ENCODE data around the gene CDC42BPG.

The CDC42BPG gene

GRCh38 chr11:64844330-64845128, at the start of gene CDC42BPG:
CDC42BPG (minus strand) TSS chr11:64844653; CDS start chr11:64844569, 84 bp downstream.
- in situ Hi-C loops (cut with HindIII; ENCODE audit: low sequenced_read_pairs): no loop called here

DNA sequence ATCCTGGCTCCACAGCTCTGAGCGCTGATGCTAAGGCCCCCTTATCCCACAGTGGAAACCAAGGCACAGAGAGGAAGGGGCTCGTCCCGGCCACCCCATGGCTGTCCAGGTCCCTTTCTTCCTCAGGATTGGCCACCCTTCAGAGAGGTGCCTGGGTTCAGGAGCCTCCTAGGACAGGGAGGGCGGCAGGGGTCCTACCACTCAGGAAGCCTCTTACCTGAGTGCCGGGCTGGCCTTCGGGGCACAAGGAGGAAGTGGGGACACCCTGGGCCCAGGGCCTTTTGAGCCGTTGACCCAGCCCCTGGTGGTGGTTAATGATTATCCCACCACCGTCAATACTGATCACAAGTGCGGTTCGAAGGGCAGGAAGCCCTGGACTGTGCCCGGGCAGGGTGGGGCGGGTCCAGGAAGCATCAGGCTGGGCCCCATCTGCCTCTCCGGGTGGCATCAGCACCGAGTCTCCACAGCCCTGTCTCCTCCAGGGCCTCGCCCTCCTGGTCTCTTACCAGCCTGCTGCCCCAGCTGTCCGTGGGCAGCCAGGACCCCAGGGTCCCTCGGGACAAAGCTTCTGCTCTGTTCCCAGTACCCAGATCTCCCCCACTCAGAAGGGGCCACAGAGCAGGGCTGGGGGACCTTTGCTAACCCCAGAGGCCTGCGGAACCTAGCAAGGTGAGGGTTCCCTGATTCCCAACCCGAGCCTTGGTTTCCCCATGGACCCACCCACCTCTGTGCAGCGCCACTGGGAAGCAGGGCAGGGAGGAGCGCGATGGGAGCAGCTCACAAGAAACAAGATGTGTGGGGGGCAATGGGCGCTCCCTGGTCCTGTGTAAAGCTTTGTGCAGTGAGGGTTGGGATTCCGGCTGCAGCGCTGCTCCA, 49.0 kb upstream of the CDC42BPG start:
- in situ Hi-C loops (cut with HindIII; ENCODE audit: low sequenced_read_pairs): loop anchor here (5.0 kb wide), 1 partner anchor 41 kb away; no protein-coding TSS in a partner anchor

- in situ Hi-C loops (cut with HindIII; ENCODE audit: low sequenced_read_pairs): loop anchor here (5.0 kb wide), 1 partner anchor 41 kb away; no protein-coding TSS in a partner anchor
These were observed 48.4 kb upstream of the CDC42BPG start for GRCh38 chr11:64892838-64893193.

DNA sequence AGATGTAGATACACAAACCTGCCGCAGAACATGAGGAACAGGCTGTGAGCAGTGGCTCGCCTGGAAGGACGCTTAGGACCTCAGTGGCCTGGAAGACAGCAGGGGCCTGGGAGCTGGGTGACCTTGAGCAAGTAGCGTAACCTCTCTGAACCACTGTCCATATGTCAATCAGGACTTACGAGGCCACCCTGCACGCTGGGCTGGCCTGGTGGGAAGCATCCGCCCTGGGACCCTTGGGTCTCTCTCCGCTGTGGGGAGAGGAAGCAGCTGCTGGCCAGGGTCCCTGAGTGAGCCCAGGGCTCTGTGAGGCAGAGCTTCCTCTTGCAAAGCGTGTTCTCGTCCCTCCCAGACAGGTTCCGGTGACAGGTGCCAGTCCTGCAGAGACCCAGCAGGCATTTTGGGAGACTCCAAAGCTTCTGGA, 48.0 kb upstream of the CDC42BPG start:
- in situ Hi-C loops (cut with HindIII; ENCODE audit: low sequenced_read_pairs): loop anchor here (5.0 kb wide), 1 partner anchor 40 kb away; no protein-coding TSS in a partner anchor

DNA sequence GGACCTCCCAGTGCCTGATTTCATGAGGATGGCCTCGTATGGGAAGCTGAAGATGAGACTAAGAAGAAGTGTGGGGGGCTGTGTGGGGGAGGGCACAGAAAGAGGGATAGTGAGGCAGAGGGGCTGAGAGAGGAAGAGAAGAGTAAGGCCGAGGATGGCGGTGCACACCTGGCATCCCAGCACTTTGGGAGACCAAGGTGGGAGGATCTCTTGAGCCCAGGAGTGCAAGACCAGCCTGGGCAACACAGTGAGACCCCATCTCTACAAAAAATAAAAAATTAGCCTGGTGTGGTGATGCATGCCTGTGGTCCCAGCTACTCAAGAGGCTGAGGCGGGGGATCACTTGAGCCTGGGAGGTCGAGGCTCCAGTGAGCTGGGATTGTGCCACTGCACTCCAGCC, 47.4 kb upstream of the CDC42BPG start:
- in situ Hi-C loops (cut with HindIII; ENCODE audit: low sequenced_read_pairs): loop anchor here (5.0 kb wide), 1 partner anchor 40 kb away; no protein-coding TSS in a partner anchor

GRCh38 chr11:64891215-64891848, 46.9 kb upstream of the CDC42BPG start:
- in situ Hi-C loops (cut with HindIII; ENCODE audit: low sequenced_read_pairs): loop anchor here (5.0 kb wide), 1 partner anchor 39 kb away; no protein-coding TSS in a partner anchor

DNA sequence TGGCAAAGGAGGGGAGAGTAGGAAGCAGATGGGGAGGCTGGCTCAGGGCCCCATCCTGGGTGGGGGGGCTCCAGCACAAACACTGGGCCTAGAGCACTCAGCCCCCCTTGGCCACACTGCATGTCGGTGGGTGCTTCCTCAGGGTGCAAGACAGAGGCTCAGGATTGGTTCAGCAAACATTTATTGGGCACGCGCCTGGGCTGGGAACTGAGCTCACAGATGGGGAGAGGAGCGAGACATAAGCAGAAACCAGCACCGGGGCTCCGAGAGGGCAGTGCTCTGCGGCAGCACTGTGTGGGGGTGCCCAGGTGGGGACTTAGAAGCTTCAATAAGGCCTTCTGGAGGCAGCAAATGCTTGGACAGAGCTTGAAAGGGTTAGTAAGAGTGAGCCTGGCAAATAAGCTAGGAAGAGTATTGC, 46.1 kb upstream of the CDC42BPG start:
- in situ Hi-C loops (cut with HindIII; ENCODE audit: low sequenced_read_pairs): loop anchor here (5.0 kb wide), 1 partner anchor 38 kb away; no protein-coding TSS in a partner anchor

GRCh38 chr11:64888729-64889511, 44.5 kb upstream of the CDC42BPG start:
- in situ Hi-C loops (cut with HindIII; ENCODE audit: low sequenced_read_pairs): no loop called here

- in situ Hi-C loops (cut with HindIII; ENCODE audit: low sequenced_read_pairs): no loop called here
These were observed 43.9 kb upstream of the CDC42BPG start for GRCh38 chr11:64888406-64888728.

DNA sequence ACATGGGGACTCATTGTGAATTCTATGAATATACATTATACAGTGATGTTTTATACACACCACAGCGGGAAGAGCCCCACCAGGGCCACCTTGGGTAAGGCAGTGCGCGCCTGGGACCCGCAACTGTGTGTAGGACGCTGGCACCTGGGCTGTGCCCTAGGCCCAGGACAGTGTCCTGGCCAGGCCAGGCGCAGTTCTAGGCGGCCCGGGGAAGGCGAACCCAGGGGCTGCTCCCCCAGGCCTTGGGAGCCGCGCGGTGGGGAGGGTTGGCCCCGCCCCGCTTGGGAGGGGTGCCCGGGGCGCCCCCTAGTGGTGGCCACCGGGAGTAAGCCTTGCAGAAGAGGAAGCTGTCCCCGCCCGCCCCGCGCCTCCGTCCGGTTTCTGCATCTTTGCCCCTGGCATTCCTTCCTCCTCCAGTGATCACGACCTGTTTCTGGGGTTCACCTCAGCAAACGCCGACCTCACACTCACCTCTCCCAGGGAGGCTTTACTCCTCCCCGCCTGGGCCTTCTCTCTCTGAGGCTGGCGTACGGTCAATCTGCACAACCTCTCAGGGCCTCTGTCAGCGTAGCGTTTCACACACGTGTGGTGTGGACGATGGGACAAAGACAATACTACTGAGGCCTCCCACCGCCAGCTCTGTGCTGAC, 43.4 kb upstream of the CDC42BPG start:
- in situ Hi-C loops (cut with HindIII; ENCODE audit: low sequenced_read_pairs): no loop called here

DNA sequence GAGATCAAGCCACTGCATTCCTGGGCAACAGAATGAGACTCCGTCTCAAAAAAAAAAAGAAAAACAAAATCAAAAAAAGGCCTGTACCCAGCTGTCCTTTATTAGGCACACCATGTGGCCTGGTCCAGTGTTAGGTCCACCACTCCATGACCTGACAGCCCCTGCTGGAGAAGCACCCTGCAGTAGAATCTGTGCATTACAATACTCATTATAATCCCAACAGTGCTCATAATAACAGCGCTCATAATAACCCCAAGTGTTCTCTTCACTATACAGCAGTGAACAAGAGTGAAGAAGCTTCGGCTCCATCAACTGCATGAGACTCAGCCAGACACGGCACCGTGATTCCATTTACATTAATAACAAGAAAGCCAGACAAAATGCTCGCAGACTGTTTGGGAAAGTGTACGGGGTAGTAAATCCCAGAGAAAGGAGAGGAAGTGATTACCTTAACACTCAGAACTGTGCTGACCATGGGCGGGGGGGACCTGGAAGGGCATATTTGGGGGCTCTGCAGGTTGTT, 42.8 kb upstream of the CDC42BPG start:
- in situ Hi-C loops (cut with HindIII; ENCODE audit: low sequenced_read_pairs): no loop called here

GRCh38 chr11:64885367-64886286, 41.2 kb upstream of the CDC42BPG start:
- in situ Hi-C loops (cut with HindIII; ENCODE audit: low sequenced_read_pairs): no loop called here

DNA sequence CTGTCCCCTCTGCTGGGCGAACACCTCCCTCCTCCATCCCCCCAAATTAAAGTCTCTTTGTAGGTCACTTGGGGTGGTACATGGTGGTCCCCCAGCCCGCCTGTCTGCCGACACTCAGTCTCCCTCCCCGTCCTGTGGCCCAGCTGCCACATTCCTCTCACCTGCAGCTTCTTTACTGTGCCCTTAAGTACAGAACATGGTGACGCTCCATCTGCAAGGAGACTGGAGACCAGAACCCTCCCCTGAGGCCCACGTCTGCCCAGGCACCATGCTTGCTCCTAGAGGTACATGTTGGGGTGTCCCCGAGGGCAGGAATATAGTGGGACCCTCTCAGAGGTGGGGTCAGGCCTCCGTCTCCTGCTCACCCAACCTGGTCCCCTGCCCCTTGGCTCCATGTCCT, 39.6 kb upstream of the CDC42BPG start:
- in situ Hi-C loops (cut with HindIII; ENCODE audit: low sequenced_read_pairs): no loop called here

DNA sequence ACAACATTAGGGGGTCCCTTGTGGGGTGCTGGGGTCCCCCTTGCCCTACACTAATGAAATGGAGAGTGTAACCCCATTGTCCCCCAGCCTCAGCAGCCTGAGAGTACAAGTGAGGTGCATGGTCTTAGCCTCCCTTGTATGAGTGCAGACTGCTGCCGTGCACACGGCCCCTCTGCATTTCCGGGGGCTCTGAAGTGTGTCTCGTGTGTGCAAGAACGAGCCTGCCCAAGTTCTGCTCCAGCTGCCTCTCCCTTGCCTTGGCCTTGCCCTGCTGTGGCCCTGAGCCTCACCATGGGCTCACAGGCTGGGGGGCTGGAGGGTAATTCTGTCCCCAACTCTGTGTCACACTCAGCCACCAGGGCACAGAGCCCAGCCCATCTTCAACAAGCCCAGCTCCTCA, 39.1 kb upstream of the CDC42BPG start:
- in situ Hi-C loops (cut with HindIII; ENCODE audit: low sequenced_read_pairs): no loop called here

DNA sequence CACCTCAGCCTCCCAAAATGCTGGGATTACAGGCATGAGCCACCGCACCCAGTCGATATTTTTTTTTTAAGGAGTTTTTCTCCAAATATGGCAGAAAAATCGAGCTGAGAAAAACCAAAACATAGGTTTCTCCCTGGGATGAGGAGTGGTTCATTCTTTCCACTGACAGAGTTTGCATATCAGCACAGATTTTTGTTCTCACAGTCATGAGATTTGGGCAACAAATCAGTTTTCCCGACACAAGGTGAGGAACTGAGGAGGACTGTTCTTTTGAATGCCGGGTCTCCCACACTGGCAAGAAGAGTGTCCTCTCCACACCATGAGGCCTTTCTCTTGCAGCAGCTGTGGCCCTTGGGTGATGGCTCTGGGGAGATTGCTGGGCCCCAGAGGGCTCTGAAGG, 37.8 kb upstream of the CDC42BPG start:
- in situ Hi-C loops (cut with HindIII; ENCODE audit: low sequenced_read_pairs): no loop called here

- in situ Hi-C loops (cut with HindIII; ENCODE audit: low sequenced_read_pairs): no loop called here
These were observed 37.0 kb upstream of the CDC42BPG start for GRCh38 chr11:64881476-64881875.

DNA sequence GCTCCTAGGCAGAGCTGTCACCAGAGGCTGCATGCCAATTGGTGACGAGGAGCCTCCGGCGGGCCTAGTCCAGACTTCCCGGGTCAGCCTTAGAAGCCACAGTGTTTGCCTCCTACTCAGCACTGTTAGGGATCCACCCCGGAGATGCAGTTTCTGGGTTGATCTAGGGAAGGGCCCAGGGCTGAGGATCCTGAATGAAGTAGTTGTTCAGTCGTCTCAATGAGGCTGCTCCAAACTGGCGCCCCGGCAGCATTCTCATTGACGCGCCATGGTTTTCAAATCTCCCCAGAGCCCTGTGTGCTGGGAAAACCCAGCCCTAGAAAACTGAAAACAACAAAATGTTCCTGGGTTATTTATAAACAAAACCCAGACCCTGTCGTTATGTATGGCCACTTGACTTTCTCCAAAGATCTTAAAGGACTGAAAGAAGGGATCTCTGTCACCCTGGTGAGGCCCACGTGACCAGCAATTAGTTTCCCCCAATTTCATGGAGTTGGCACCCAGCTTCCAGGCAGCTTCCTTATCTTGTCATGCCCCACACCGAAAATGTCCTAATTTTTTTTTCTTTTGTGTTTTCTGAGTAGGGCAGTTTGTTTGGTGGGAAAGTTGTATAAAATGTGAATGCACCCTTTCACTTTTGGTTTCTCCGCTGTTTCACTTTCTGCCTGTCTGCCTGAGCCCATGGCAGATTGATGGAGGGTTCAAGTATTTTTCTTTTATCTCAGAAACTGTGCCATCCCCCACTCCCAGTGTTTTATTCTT, 36.0 kb upstream of the CDC42BPG start:
- in situ Hi-C loops (cut with HindIII; ENCODE audit: low sequenced_read_pairs): no loop called here

Data from DLD1 (cell line).